Hepatocyte (in vitro differentiated cells): Measurements from ENCODE around the gene LACTBL1. TPM values are rescaled to one million over a fixed set of nuclear protein-coding genes. Genes with fewer than 3 reads are reported as not detected.
A peak's percentile ranks its signal among the peaks of the same experiment; 100 is the strongest.

Experiments used
- DNase-seq: peaks from one replicate; pipeline ENCODE4 v3.0.0-alpha.2; 2016; ENCODE audit warnings: low spot score
- H2AFZ ChIP-seq: fragments of 200-600 bp; sonication (generic); 2 replicates; pipeline ENCODE4 v1.6.0; 2016; ENCODE audit warnings: antibody characterized with exemption, mild to moderate bottlenecking
- H3K27ac ChIP-seq: fragments of 200-600 bp; sonication (generic); 2 replicates; pipeline ENCODE4 v1.5.1; 2016; ENCODE audit warnings: mild to moderate bottlenecking
- H3K27me3 ChIP-seq: fragments of 200-600 bp; sonication (generic); 2 replicates; pipeline ENCODE4 v1.6.1; 2016
- H3K36me3 ChIP-seq: fragments of 200-600 bp; sonication (generic); replicated peaks from 2 replicates; pipeline ENCODE4 v1.5.1; 2016; ENCODE audit warnings: low read depth; ENCODE audit not compliant: insufficient read depth
- H3K4me1 ChIP-seq: fragments of 200-600 bp; sonication (generic); 2 replicates; pipeline ENCODE4 v1.5.1; 2016; ENCODE audit warnings: mild to moderate bottlenecking, moderate library complexity; ENCODE audit not compliant: insufficient read depth
- H3K4me2 ChIP-seq: fragments of 200-600 bp; sonication (generic); 2 replicates; pipeline ENCODE4 v1.6.0; 2016
- H3K4me3 ChIP-seq: fragments of 200-600 bp; sonication (generic); 2 replicates; pipeline ENCODE4 v1.5.1; 2016; ENCODE audit warnings: mild to moderate bottlenecking
- H3K79me2 ChIP-seq: fragments of 200-600 bp; sonication (generic); 2 replicates; pipeline ENCODE4 v1.6.0; 2017; ENCODE audit warnings: mild to moderate bottlenecking
- H3K9me2 ChIP-seq: fragments of 200-600 bp; sonication (generic); replicated peaks from 2 replicates; pipeline ENCODE4 v1.6.0; 2017; ENCODE audit warnings: mild to moderate bottlenecking; ENCODE audit not compliant: insufficient read depth
- H3K9me3 ChIP-seq: fragments of 200-600 bp; sonication (generic); 2 replicates; pipeline ENCODE4 v1.5.1; 2016; ENCODE audit warnings: low read depth, mild to moderate bottlenecking
- H4K20me1 ChIP-seq: fragments of 200-600 bp; sonication (generic); 2 replicates; pipeline ENCODE4 v1.6.0; 2016; ENCODE audit warnings: mild to moderate bottlenecking; ENCODE audit not compliant: insufficient read depth, poor library complexity, severe bottlenecking
- CTCF ChIP-seq: fragments of 200-600 bp; sonication (generic); IDR thresholded peaks from 2 replicates; pipeline ENCODE4 v1.5.1; 2016; ENCODE audit warnings: antibody characterized with exemption, mild to moderate bottlenecking; ENCODE audit not compliant: poor library complexity
- EZH2 ChIP-seq: fragments of 200-600 bp; sonication (generic); IDR thresholded peaks from 2 replicates; pipeline ENCODE4 v1.6.1; 2016; ENCODE audit warnings: antibody characterized with exemption, mild to moderate bottlenecking, borderline replicate concordance
- EZH2phosphoT487 ChIP-seq: fragments of 200-600 bp; sonication (generic); IDR thresholded peaks from one replicate; pipeline ENCODE4 v1.6.1; 2018; ENCODE audit warnings: antibody characterized with exemption, mild to moderate bottlenecking, low read depth, moderate library complexity; ENCODE audit not compliant: unreplicated experiment, severe bottlenecking
- WGBS: methylation state at CpG from one replicate; pipeline ENCODE4 v1.1.6; 2016; ENCODE audit warnings: low lambda C conversion rate; ENCODE audit errors: missing lambda C conversion rate; 5-methylcytosine and 5-hydroxymethylcytosine counted together
- polyA plus RNA-seq: library from polyadenylated mRNA; unstranded; fragments of >200 nt; fragmentation: Nextera tagmentation; extraction: Ambion mirVana; gene quantifications from 2 replicates; pipeline ENCODE4 v1.2.1, GENCODE V29; 2016
- total RNA-seq: library from RNA; depleted of rRNA; stranded (reverse); fragments of >200 nt; gene quantifications from 2 replicates; pipeline ENCODE4 v1.2.3, GENCODE V29; 2014

LACTBL1 gene
- total and polyA plus RNA-seq, 2 experiments from 2014 or later, result not detected

- TF ChIP-seq EZH2phosphoT487, result no peak
- TF ChIP-seq CTCF, result no peak
- peak overlapping the region; percentile 82 for H3K4me2 ChIP-seq
- H3K79me2 ChIP-seq, result peaks cover 55% of the 10 kb centered on the region
- peak overlapping the region; percentile 93 for H3K4me3 ChIP-seq
- DNase-seq, result peak; percentile 44
- peaks cover 40% of the 10 kb centered on the region for H4K20me1 ChIP-seq
- H3K27me3 ChIP-seq, result no peaks in the 10 kb centered on the region
- no peaks in the 10 kb centered on the region for H3K36me3 ChIP-seq
- H2AFZ ChIP-seq, result peak overlapping the region; percentile 58
- no peaks in the 10 kb centered on the region for H3K9me2 ChIP-seq
- peak overlapping the region; percentile 93 for H3K27ac ChIP-seq
- under 1% methylated on average over 32 of the region's 42 CpGs for WGBS
- H3K9me3 ChIP-seq, result no peaks in the 10 kb centered on the region
- H3K4me1 ChIP-seq, result no peaks in the 10 kb centered on the region
These were observed 47.4 kb upstream of the LACTBL1 start for GRCh38 chr1:23019863-23020625.

GRCh38 chr1:23019094-23019862 lies 46.6 kb upstream of the LACTBL1 start, which contains the start of gene KDM1A:
Gene KDM1A (plus strand): TSS chr1:23019468. CDS start chr1:23019597, 129 bp downstream.
- peak within 1 kb of the TSS; percentile 93 for H3K27ac ChIP-seq
- no peaks in the 10 kb centered on the region for H3K9me3 ChIP-seq
- H3K27me3 ChIP-seq, result no peaks in the 10 kb centered on the region
- peak within 1 kb of the TSS; percentile 85 for H2AFZ ChIP-seq
- 1% methylated on average over 62 of the region's 85 CpGs for WGBS
- H4K20me1 ChIP-seq, result peaks cover 33% of the 10 kb centered on the region
- no peaks in the 10 kb centered on the region for H3K36me3 ChIP-seq
- no peak for TF ChIP-seq EZH2phosphoT487
- TF ChIP-seq CTCF, result peak; percentile 24
- H3K9me2 ChIP-seq, result no peaks in the 10 kb centered on the region
- H3K79me2 ChIP-seq, result peaks cover 47% of the 10 kb centered on the region
- peak within 1 kb of the TSS; percentile 82 for H3K4me2 ChIP-seq
- peak; percentile 98 for DNase-seq
- H3K4me1 ChIP-seq, result no peaks in the 10 kb centered on the region
- H3K4me3 ChIP-seq, result peak within 1 kb of the TSS; percentile 93

- peak overlapping the region; percentile 37 for H3K4me3 ChIP-seq
- no peaks in the 10 kb centered on the region for H3K9me3 ChIP-seq
- no peaks in the 10 kb centered on the region for H3K36me3 ChIP-seq
- no peak for TF ChIP-seq EZH2phosphoT487
- TF ChIP-seq CTCF, result no peak
- no peak for TF ChIP-seq EZH2
- H3K4me1 ChIP-seq, result no peaks in the 10 kb centered on the region
- DNase-seq, result peak; percentile 16
- peaks cover 27% of the 10 kb centered on the region for H4K20me1 ChIP-seq
- H3K79me2 ChIP-seq, result peaks cover 41% of the 10 kb centered on the region
- H2AFZ ChIP-seq, result peak overlapping the region; percentile 85
- no peaks in the 10 kb centered on the region for H3K9me2 ChIP-seq
- H3K27me3 ChIP-seq, result no peaks in the 10 kb centered on the region
- H3K4me2 ChIP-seq, result peak overlapping the region; percentile 73
- peak overlapping the region; percentile 84 for H3K27ac ChIP-seq
- WGBS, result 63% methylated on average over 10 of the region's 10 CpGs
These were observed 46.0 kb upstream of the LACTBL1 start for GRCh38 chr1:23018661-23019093.
